ENCODE data around the gene GNLY.

DNA sequence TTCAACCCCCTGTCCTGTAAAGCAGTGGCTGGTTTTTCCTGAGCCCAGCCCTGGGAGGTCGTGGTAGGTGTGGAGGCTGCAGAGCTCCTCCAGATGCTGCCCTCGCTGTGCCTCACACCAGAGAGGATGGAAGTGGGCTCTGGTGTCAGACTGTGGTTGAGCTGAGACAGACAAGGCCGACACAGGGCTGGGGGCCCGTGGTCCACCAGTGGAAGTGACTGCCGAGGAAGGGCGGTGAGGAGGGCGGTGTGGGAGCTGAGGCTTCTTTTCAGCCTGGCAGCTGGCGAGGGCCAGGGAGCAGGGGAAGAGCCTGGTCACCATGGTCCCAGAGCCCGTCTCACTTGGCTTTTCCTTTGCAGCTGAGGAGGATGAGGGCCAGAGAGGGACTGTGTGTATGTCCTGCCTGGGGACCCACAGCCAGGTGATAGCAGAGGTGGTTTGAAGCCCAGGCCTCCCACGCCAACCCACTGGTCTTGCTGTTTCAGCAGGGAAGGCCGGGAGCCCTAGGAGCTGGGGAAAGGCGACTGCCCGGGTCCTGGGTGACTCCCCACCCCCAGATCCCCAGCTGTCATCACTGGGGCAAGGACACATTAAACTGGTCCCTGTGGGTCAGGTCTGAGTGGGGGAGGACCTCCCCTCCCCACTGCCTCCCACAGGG lies 34.7 kb upstream of the GNLY start:
- TF ChIP-seq EZH2 (IDR thresholded peaks at IDR 0.05; ENCODE audit: insufficient read depth, low read length) (no peak), CTCF (IDR thresholded peaks at IDR 0.05; ENCODE audit: insufficient read depth, low read depth, low read length) (no peak)

Data from astrocyte (in vitro differentiated cells and primary cell).